ENCODE results near the gene CHCHD3.

The CHCHD3 gene

GRCh38 chr7:132940084-132940483 is 141.8 kb downstream of the CHCHD3 start (continued):
- TF ChIP-seq PRDM6 (tag by site-specific recombination; IDR thresholded peaks at IDR 0.05): no peak

GRCh38 chr7:132939495-132939894 is 142.4 kb downstream of the CHCHD3 start:
- POLR2A ChIA-PET: no interaction called here
- TF ChIP-seq ZBTB17 (tag by site-specific recombination; IDR thresholded peaks at IDR 0.05) (no peak), ZNF645 (tag by site-specific recombination; IDR thresholded peaks at IDR 0.05) (no peak), BCL6B (tag by site-specific recombination; IDR thresholded peaks at IDR 0.05) (no peak), ZNF76 (tag by site-specific recombination; IDR thresholded peaks at IDR 0.05; ENCODE audit: borderline replicate concordance, low read depth) (no peak), ZNF280D (tag by site-specific recombination; IDR thresholded peaks at IDR 0.05) (no peak), ZNF555 (tag by site-specific recombination; conservative IDR thresholded peaks at IDR 0.05) (no peak), PRDM1 (tag by site-specific recombination; IDR thresholded peaks at IDR 0.05) (no peak), ZNF10 (tag by site-specific recombination; IDR thresholded peaks at IDR 0.05) (no peak), FEZF1 (tag by site-specific recombination; IDR thresholded peaks at IDR 0.05) (no peak), SCRT1 (tag by site-specific recombination; IDR thresholded peaks at IDR 0.05; ENCODE audit: borderline replicate concordance) (no peak), ZNF335 (tag by site-specific recombination; conservative IDR thresholded peaks at IDR 0.05) (no peak), MZF1 (tag by site-specific recombination; IDR thresholded peaks at IDR 0.05; ENCODE audit: borderline replicate concordance) (no peak), ZFP41 (tag by site-specific recombination; IDR thresholded peaks at IDR 0.05; ENCODE audit: borderline replicate concordance) (no peak), ZBTB1 (tag by site-specific recombination; IDR thresholded peaks at IDR 0.05) (no peak), ATF2 (tag by site-specific recombination; IDR thresholded peaks at IDR 0.05; ENCODE audit: low read depth) (no peak), ZNF426 (tag by site-specific recombination; IDR thresholded peaks at IDR 0.05) (no peak), ZNF354C (tag by site-specific recombination; IDR thresholded peaks at IDR 0.05; ENCODE audit: borderline replicate concordance, low read depth) (no peak), ZNF560 (tag by site-specific recombination; IDR thresholded peaks at IDR 0.05; ENCODE audit: borderline replicate concordance) (no peak), ZSCAN23 (tag by site-specific recombination; IDR thresholded peaks at IDR 0.05) (no peak)
- Histone ChIP-seq H3K27ac (ENCODE audit: extremely low read depth, low read depth, low read length) (no peak overlapping the region), H3K4me1 (ENCODE audit: control insufficient read depth, insufficient read depth, low read length) (no peaks in the 10 kb centered on the region), H3K9me3 (ENCODE audit: control insufficient read depth, insufficient read depth, low read depth, low read length) (no peaks in the 10 kb centered on the region), H3K4me3 (ENCODE audit: low read depth, low read length) (no peak overlapping the region), H3K36me3 (ENCODE audit: control insufficient read depth in 2 of 2, insufficient read depth in 1 of 2, low read length in 2 of 2) (no peaks in the 10 kb centered on the region)
- CTCF ChIA-PET: no interaction called here
